ENCODE data around the gene AMT. TPM values are rescaled to one million over a fixed set of nuclear protein-coding genes. Genes with fewer than 3 reads are reported as not detected.

Gene AMT
- polyA plus RNA-seq (2013, experiment 1 of 2; ENCODE audit: insufficient read length): 5.6 TPM
- 5.1 TPM for polyA plus RNA-seq (2013, experiment 2 of 2; ENCODE audit: insufficient read length)

GRCh38 chr3:49422379-49423248 lies at the start of gene AMT:
Gene AMT, minus strand, starts transcription at chr3:49422473. Its CDS starts 23 bp downstream, at chr3:49422450.
- DNase-seq: no peak

DNA sequence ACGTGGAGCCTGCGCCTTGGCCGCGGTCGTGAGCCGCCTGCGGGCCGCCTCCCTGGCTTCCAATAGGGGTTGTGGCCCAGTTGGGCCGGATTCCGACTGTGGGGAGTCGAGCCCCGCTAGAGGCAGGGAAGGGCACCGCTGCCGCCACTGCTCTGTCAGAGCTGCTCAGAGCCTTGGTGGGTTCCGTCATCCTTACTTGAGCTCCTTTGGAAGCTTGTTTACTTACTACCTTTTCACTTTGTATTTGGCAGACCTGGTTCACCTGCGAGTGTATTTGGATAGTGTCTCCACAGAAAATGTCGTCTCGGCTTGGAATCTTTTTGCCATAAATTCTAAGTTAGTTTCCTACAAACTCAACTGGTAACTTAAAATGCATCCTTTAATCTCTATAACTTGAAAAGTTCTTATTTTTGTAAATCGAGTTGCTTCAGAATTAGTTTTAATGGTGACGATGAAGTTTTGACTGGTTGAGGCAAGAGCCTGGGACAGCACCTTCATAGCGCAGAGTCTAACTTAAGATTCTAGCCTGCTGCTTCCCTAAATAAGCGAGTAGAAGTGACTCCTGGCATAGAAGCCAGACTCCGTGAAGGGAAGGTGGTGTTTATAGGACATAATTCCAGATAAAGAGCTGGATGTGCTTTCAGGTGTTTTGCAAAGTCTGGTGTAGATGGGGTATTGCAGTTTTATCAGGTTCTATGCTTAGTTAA lies 48.6 kb upstream of the AMT start:
- no peak for DNase-seq

DNA sequence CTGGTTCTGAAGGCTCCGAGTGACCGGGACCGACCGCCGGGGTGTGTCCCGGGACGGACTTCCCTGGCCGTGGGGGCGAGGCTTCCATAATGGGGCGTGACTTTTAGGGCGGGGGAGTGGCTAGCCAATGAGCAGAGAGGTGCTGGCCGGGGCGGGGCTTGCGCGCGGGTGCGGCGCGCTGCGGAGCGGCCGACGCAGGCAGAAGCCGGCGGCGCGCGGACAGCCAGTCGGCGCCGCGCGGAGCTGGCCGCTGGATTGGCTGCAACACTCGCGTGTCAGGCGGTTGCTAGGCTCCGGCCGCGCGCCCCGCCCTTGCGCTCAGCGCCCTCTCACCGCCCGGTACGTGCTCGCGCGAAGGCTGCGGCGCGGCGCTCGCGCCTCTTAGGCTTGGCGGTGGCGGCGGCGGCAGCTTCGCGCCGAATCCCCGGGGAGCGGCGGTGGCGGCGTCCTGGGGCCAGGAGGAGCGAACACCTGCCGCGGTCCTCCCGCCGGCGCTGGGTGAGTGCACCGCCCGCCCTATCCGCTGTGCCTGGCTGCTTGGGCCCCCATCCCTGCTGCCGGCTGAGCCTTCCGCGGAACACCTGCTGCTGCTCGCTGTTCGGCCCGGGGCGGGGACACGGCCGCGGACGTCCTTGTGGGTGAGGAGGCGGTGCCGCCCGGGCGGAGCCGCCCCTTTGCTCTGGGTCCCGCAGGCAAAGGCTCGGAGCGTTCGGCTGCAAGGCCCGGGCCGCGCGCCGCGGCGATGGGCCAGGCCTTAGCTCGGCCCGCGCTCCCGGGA lies 47.9 kb upstream of the AMT start, which contains the start of gene DAG1:
Gene DAG1, plus strand, starts transcription at position 332 of the 778 bp plus-strand sequence. CDS start 40,268 bp downstream, outside the sequence.
- DNase-seq: peak; percentile 97

DNA sequence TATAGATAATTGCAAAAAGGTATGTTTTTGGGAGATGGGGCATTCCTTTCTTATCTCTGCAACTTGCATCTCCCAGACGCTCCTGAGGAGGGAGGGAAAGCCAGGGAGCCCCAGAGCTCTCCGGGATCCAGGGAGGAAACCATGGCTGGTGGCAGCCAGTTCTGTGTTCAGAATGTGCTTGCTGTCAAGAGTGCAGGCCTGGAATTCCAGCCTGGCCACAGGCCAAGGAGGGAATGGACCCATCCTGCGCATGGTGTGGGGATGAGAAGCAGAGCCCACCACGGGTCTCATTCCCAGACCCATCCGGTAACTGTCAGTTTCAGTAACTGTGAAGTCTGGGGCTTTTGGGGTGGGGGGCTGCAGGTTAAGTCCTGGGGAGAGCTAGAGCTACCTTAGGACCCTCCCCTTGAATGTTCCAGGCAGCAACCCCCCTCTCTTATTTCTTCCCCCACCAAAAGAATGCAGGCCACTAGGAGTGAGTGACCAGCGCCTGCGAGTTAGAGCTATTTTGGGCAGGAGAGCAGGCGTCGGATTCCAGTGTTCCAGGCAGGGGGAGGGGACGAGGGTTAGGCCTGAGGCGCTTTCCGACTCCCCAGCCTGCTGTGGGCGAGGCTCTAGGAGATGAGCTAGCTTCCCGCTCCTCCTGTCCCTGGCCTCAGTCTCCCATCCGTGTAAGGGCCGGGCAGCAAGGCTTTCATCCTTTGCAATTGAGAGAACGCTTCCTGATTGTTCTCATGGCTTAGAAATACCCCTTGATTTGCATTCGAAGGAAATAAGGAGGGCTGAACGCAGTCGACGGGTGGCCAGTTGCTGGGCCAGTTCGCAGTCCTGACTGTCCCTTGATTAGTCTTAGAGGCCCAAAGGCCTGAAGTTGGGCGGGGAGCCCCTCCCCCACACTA lies 47.0 kb upstream of the AMT start:
- peak; percentile 85 for DNase-seq

- no peak for DNase-seq
Observed at GRCh38 chr3:49466085-49466484, 43.8 kb upstream of the AMT start.

GRCh38 chr3:49465270-49466034 lies 43.2 kb upstream of the AMT start:
- no peak for DNase-seq

GRCh38 chr3:49462222-49462621 lies 39.9 kb upstream of the AMT start:
- DNase-seq: peak; percentile 26

DNA sequence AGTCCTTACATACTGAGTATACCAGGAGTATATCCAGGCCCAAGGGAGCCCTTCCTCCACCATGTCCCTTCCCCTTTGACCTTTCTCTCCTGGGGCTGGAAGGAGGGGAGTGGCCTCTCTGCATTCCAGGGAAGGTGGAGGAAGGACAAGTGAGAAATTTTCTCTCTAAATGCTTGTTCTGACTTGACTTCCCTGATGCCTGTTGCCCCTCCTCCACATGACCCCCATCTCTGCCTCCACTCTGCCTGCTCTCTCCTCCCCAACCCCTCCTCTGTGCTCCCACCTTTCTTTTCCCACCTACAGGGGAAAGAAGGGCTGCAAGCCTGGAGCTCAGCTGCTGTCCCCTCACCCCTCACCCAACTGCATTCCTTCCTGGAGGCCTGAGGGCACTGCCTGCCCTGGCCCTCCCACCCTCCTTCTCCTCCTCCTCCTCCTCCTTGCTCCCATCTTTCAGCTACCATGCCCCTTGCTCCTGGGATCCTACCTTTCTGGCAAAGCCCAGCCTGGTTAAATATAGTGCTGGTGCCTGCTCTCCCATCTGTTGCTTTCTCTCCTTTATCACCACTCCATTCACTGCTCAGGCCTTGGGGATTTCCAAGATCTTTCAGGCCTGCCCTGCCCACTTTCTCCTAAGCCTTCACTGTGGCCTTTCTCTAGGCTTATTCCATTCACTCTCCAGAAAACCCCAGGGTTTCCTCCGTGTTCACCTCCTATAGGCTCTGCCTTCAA lies 39.3 kb upstream of the AMT start:
- peak; percentile 13 for DNase-seq

GRCh38 chr3:49460956-49461355 lies 38.7 kb upstream of the AMT start:
- DNase-seq: no peak

DNA sequence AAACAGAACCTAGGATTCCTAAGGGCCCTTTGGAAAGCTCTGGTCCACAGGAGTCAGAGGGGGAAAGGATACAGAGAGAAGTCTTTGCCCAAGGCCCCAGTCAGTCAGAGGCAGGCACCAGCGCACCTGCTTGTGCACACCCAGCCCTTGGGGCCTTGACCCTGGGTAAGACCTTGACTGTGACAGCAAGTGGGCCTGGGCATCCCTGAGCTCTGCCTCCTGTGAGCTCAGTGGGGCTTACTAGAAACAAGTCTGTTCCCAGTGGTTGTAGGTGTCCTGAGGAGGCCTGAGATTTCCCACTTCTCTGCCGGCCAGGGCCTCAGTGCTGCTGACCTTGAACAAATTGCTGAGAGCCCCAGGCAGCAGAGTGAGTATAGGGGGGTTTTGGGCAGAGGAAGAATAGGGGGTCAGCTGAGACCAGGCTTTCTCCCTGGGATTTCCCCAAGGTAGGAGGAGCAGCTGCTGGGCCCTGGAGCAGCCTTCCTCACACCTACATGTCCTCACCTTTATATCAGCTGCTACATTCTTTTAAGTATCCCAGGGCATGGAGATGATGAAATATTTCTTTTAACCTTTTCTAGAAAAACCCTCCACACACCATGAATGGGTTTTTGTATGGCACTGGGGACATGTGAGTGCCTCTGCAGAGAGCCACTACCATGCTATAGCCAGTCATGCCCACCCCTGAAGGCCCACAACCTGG lies 38.1 kb upstream of the AMT start:
- no peak for DNase-seq

DNA sequence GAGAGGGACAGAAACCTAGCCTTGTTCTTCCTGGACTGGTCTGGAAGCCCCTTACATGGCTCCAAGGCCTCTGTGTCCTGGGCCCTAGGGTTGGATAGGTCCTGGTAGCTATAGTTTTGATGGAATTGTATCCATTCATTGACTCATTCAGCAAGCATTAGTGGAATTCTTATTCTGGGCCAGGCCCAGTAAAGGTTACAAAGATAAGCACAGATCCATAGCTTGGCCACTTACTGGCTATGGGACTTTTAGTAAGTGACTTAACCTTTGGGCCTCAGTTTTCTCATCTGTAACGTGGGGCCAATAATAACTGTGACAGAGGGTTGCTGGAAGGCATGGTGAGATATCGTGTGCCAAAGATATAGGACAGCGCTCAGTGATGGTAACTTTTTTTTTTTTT lies 34.2 kb upstream of the AMT start:
- DNase-seq: peak; percentile 28

DNA sequence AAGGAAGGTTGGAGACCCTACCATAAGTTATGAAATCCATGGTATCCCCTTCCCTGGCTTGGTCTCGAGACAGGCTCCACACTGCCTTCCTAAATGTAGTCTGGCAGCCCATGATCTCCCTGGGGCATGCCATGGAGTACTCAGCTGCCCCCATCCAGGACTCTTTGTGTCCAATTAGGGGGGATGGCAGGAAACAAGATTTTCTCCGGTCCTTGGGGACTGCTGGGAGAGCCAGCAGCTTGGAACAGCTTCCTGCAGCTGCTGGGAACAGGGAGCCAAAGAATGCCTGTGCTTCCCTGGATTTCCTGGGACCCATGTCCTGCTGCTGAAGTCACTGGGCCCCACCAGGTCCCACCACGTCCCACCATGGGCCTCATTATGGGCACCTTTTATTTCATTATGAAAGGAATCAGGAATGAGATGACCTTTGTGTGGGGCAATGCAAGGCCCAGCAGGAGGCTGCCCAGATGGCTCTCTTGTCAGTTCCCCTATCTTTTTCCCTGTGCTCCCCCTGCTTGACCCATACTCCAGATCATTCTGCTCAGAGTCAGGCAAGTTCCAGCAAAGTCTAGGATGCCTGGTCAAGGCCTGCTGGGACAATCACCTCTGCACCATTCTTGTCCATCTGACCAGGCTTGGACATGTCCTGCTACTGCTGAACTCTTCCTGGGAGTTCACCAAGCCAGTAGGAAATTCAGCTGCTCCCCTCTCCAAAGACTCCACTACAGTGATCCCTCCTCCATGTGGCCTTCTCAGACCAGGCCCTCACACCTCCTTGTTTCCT lies 32.8 kb upstream of the AMT start:
- no peak for DNase-seq

DNA sequence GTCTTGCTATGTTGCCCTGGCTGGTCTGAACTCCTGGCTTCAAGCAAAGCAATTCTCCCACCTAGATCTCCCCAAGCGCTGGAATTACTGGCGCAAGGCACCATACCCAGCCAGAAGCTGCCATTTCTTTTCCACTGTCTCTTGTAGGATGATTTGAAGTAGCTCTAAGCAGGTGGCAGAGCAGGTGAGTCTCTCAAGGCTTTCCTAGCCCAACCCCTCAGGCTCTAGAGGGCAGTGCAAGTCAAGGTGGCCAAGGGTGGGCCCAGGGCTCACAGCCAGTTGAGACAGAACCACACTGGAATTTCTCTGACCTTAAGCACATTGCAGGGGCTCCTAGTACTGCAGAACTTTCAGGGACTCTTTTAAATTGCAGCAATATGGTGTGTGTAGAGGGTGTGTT lies 32.2 kb upstream of the AMT start:
- no peak for DNase-seq

GRCh38 chr3:49453621-49454020 lies 31.3 kb upstream of the AMT start:
- no peak for DNase-seq

GRCh38 chr3:49445391-49445790 lies 23.1 kb upstream of the AMT start:
- no peak for DNase-seq

DNA sequence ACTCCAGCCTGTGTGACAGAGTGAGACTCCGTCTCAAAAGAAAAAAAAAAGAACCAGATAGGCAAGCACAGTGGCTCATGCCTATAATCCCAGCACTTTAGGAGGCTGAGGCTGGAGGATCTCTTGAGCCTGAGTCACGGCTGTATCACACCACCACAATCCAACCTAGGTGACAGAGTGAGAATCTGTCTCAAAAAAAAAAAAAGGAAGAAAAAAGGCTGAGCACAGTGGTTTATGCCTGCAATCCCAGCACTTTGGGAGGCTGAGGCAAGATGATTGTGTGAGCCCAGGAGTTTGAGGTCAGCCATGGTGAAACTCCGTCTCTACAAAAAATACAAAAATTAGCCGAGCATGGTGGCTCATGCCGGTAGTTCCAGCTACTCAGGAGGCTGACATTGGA lies 12.5 kb upstream of the AMT start:
- no peak for DNase-seq

GRCh38 chr3:49428752-49429080 lies 6.4 kb upstream of the AMT start:
- no peak for DNase-seq

DNA sequence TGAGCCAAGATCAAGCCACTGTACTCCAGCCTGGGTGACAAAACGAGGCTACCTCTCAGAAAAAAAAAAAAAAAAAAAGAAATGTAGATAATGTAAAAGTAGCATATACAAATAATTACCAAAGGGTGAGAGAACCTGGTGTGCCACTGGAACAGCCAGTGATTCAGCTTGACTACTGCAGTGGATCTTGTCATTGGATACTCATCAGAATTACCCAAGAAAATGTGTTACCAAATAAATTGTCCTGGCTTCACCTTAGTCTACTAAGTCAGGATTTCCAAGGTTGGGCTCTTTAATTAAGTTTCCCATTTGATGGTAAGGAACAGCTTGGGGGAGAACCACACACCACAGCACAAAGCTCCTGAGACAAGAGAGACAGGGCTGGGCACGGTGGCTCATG lies 5.3 kb upstream of the AMT start:
- DNase-seq: no peak

- DNase-seq: no peak
Observed at GRCh38 chr3:49424816-49425215, 2.5 kb upstream of the AMT start.

All from fibroblast of skin of abdomen (primary cell).